ENCODE measurements around the gene HDAC7.

HDAC7 gene

GRCh38 chr12:47776471-47777143 is 43.1 kb downstream of the HDAC7 start:
- DNase-seq, result peak; percentile 38

GRCh38 chr12:47775100-47775911 is 44.4 kb downstream of the HDAC7 start:
- peak; percentile 45 for DNase-seq

- no peak for DNase-seq
These were observed 45.0 kb downstream of the HDAC7 start for GRCh38 chr12:47774663-47775062.

GRCh38 chr12:47773858-47774580 is 45.7 kb downstream of the HDAC7 start:
- DNase-seq, result no peak

- peak; percentile 69 for DNase-seq
These were observed 46.4 kb downstream of the HDAC7 start, which contains the start of gene SLC48A1 for GRCh38 chr12:47773062-47773857. Gene SLC48A1, plus strand, starts transcription at chr12:47773238. Its CDS starts 67 bp downstream, at chr12:47773305.

- no peak for DNase-seq
These were observed 47.0 kb downstream of the HDAC7 start for GRCh38 chr12:47772738-47773061.

- no peak for DNase-seq
These were observed 47.5 kb downstream of the HDAC7 start for GRCh38 chr12:47772094-47772660.

- DNase-seq, result no peak
These were observed 48.4 kb downstream of the HDAC7 start for GRCh38 chr12:47771304-47771703.

GRCh38 chr12:47770086-47770726 is 49.5 kb downstream of the HDAC7 start:
- DNase-seq, result no peak

- DNase-seq, result no peak
These were observed 50.2 kb downstream of the HDAC7 start for GRCh38 chr12:47769234-47770085.

GRCh38 chr12:47768323-47768811 is 51.3 kb downstream of the HDAC7 start:
- DNase-seq, result peak; percentile 72

- peak; percentile 41 for DNase-seq
These were observed 52.4 kb downstream of the HDAC7 start for GRCh38 chr12:47767216-47767724.

- DNase-seq, result no peak
These were observed 53.0 kb downstream of the HDAC7 start for GRCh38 chr12:47766502-47767215.

- DNase-seq, result no peak
These were observed 56.0 kb downstream of the HDAC7 start for GRCh38 chr12:47763481-47764346.

GRCh38 chr12:47762850-47763465 is 56.7 kb downstream of the HDAC7 start:
- DNase-seq, result no peak

GRCh38 chr12:47758834-47759690 is 60.6 kb downstream of the HDAC7 start, which contains the start of gene RAPGEF3:
Gene RAPGEF3, minus strand, starts transcription at chr12:47758880. Its CDS starts 324 bp downstream, at chr12:47758556.
- DNase-seq, result peak; percentile 89

- no peak for DNase-seq
These were observed 61.2 kb downstream of the HDAC7 start for GRCh38 chr12:47758584-47758833.
